NCI-H82 treated with DMSO at 0.1 percent for 48 hours (cell line): ENCODE measurements around the gene CALD1.
A peak's percentile ranks its signal among the peaks of the same experiment; 100 is the strongest.

Source experiments
- DNase-seq: peaks from one replicate; lab custom pipeline; 2025; ENCODE audit not compliant: unreplicated experiment; lab: John Stamatoyannopoulos, UW

Gene CALD1

GRCh38 chr7:134854816-134855215 is 75.4 kb downstream of the CALD1 start:
- peak; percentile 29 for DNase-seq

- no peak for DNase-seq
Observed at GRCh38 chr7:134855442-134855841, 76.0 kb downstream of the CALD1 start.

DNA sequence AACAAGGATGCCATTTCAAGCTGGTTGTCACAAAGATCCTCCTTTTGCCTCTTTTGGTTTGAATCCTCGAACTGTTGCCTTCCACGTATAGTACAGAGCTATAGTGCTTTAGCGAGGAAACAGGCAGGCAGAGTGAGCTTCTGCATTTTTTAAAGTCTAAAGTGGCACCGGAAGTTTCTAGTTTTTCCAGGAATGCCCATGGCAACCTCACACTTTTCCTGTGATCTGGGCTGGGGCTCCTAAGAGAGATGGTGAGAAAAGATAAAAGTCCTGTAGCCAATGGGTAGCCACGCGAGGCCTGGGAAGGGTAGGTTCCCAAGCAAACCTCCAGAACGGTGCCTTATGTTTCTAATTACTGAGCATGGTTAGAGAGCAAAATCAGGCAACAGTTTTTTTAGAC is 76.7 kb downstream of the CALD1 start:
- no peak for DNase-seq

- no peak for DNase-seq
Observed at GRCh38 chr7:134856691-134857090, 77.3 kb downstream of the CALD1 start.

DNA sequence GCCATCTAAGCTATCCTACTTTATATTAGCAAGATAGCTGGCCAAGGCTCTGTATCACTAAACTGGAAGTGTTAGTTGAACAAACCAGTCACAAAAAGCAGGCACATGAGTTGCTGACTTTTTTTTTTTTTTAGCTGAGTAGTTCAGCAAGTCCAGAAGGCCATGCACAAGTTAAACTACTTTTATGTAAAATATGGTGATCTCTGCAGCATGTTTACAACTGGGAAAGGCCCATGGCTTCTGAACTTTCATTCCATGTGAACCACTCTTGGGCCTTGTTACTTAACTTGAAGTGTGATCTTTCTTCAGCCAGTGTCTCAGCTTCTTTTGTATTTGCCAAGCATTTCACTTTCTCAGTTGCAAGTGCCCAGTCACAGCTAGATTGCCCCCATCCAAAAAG is 78.5 kb downstream of the CALD1 start:
- no peak for DNase-seq

DNA sequence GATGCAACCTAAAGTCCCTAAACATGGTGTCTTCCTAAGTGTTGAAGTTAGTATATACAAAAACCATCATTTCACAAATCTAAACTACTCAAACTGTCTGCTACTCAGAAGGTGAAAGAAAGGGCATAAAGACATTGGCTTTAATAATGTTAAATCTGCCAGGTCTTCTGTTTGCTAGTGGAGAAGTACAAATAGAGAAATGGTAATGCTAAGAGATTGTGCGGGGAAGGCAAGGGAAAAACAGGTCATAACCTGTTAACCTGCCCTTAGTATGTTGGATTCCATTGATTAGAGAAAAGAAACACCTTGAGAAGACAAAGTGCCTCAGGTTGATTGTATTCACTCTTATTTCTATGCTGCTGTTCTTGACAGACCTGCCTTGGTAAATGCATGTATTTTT is 80.3 kb downstream of the CALD1 start:
- no peak for DNase-seq

- no peak for DNase-seq
Observed at GRCh38 chr7:134865001-134865845, 85.8 kb downstream of the CALD1 start.

- DNase-seq: no peak
Observed at GRCh38 chr7:134866617-134867016, 87.2 kb downstream of the CALD1 start.

DNA sequence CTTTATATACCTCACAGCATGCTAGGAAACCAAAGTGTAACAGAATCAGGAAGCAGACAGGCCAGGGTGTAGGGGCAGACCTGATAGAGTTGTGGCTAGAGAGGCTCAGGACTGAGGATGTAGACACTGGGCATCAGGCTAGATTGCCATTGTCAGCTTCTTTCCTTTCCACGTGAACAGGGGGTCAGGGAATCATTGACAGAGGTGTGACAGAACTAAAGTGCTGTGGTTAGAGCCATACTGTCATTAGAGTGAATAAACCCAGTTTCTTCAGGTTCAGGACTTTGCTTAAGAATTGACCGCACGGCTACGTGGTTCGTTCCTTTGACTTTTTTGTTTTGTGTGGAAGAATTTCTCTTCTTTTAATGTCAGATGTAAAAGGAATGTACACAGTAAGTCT is 90.7 kb downstream of the CALD1 start:
- DNase-seq: no peak

DNA sequence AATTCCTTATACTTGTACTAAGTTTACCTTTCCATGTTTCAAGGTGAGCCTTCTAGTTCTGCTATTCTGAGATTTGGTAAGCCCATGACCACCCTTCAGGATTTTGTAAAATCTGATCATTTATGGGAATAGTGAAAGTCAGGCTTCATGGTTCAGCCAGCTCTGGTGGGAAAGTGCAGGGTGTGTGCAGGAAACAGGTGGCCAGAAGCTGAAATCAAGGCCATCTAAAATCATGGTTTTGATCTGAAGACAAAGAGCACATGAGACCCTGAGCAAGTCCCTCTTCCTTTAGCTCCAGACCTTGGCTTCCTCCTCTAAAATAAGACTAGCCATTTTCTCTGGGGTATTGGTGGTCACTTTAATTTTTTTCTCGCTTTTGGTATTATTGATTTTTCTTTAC is 91.3 kb downstream of the CALD1 start:
- DNase-seq: no peak

DNA sequence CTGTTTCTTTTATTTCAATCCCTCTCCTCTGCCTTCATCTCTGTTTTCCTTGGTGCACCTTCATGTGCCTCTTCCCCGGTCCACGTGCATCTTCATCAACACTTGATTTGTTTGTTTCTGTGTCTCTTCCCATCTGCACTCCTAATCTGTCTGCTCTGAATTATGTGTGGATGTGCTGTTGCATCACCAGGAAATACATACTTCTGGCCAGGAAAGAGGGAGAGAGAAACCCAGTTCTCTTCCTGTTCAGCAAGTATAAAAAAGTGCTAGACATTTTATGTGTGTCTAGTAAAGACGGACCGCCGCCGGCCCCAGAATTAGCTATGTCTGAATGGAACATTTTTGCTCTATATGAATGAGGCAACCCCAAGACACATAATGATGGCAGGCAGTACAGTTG is 93.8 kb downstream of the CALD1 start:
- DNase-seq: no peak

- no peak for DNase-seq
Observed at GRCh38 chr7:134874407-134874806, 95.0 kb downstream of the CALD1 start.

DNA sequence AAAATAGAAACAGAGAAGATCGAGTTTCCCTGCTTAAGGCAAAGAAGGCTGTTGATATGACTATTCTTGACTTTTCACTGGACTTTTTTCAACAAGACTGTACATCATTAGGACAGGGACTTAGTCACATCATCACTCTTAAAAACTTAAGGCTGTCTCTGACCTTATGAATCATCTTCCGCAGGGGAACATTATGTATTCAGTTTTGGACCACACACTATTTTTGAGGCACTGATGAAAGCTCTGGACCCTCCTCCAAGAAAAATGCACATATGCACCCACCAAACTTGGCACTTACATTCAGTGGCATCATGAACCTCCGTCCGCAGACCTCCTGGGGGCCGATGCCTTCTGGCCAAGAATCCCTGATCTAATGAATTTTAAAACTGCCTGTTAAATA is 96.4 kb downstream of the CALD1 start:
- no peak for DNase-seq

DNA sequence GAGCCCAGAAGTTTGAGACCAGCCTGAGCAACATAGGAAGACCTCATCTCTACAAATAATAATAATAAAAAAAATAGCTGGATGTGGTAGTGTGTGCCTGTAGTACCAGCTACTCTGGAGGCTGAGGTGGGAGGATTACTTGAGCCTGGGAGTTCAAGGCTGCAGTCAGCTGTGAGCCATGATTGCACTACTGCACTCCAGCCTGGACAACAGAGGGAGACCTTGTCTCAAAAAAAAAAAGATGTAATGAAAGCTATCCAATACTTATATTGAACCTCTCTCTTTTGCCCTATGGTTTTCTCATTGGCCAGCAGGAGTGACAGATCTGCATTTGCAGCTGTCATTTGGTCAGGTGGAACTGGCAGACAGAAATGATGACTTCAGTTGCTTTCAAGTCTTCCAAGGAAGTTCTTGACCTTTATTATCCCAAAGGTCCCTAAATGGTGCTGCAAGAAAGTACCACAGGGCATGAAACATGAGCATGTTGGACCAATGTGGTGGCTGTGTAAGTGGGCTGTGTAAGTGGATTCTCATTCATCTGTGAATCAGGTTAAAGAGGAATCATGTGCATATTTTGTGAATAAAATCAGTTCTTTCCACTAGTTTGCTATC is 99.4 kb downstream of the CALD1 start:
- DNase-seq: no peak

DNA sequence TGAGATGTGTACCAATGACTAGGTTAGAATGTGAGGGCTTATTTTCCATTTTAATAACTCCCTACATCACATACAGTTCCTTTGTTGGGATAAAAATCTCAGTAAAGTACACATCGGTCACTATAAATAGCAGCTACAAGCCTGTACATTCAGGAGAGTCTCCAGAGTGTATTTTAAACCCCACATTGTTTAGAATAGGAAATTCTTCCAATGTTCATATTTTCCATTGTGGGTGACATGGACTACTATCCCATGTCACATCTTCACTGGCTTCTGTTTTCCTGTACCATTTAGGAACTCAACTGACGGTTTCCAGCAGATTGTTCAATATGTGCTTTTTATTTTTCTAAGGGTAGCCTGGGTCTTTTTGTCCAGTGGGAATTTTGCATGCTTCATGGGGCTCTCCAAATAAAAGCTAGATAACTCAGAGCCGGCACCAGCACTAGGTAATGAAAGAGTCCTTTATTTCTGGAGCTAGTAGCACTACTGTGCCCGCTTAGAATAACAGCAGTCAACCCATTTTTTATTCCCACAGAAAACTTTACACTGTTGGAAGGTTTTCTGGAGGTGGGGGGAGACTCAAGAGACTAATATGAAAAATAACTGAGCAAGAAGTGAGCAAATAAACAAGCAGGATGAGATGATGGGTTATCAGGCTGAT is 100.5 kb downstream of the CALD1 start:
- no peak for DNase-seq

DNA sequence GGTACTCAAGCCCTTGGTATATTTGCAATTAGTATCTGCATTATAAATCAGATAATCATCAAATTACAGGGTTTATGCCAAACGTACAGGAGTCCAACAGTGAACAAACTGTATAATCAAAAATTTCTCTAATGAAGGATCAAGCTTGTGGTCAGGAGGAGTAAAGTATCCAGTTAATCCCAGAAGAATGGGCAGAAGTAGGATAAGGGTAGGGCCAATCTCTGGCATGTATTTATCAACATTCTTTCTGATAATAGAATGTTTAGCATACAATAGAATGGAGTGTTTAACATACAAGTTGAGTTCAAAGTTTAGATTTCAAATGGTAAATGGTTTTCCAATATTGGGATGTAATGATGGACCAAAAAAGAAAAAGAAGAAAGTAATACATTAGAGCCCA is 103.0 kb downstream of the CALD1 start:
- DNase-seq: no peak

DNA sequence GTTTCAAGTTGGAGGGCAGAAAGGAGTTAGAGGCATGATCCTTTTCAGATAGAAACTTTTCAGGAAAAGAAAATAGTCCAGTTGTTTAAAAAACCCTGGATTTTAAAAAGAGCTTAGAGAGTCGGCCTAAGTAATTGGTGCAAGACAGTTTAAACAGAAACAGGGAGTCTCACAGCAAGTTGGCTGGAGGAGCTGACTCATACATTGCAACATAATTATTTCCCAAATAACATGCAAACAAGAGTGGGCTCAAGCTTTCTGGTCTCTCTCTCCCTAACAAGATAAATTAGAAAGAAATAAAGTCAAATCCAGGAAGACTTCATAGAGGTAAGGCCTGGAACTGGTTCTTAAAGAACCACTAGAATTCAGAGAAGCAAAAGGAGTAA is 106.5 kb downstream of the CALD1 start:
- DNase-seq: no peak

DNA sequence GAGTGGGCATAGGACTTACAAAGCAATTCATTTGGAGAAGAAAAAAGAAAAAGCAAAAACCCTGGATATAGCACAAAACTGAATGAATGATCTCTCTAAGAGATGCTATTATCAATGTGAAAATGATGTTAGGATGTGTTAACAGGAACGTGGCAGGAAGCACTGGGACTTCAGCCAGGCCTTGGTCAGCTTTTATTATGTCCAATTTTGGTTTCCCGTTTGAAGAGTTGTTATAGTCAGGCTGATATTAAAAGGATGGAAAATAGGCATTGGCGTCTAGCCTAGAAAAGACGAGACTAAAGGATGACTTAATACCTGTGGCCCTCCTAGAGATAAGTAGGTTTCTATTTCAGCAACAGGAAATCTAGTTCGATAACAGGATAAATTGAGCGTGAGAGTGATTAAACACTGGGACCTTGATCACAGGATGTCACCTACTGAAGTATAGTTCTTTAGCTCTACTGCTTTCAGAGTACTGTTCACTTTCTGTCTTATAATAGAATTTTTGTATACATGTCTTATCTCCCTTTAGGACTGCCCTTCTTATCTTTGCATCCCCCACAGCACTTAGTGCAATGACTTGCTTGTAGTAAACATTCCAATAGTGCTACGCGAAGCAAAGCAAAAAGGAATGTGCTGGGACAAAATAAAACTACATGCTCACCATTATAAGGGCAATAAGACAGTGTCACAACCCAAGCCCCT is 107.1 kb downstream of the CALD1 start:
- DNase-seq: no peak

- DNase-seq: no peak
Observed at GRCh38 chr7:134887523-134887922, 108.1 kb downstream of the CALD1 start.

GRCh38 chr7:134888141-134888740 is 108.8 kb downstream of the CALD1 start:
- no peak for DNase-seq
